ENCODE data around the gene ARID1B. TPM values are rescaled to one million over a fixed set of nuclear protein-coding genes. Genes with fewer than 3 reads are reported as not detected.

ARID1B gene
- total and polyA plus RNA-seq, 2 experiments from 2014 or later, result 32.9 to 67.0 TPM

- 61% methylated on average over 2 of the region's 2 CpGs for WGBS (ENCODE audit: low lambda C conversion rate, missing lambda C conversion rate)
- Histone ChIP-seq H3K4me1 (ENCODE audit: insufficient read depth) (peaks cover 21% of the 10 kb centered on the region), H3K4me2 (peak overlapping the region; percentile 83), H3K36me3 (replicated peaks; ENCODE audit: insufficient read depth, low read depth) (no peaks in the 10 kb centered on the region), H3K9me3 (ENCODE audit: low read depth) (no peaks in the 10 kb centered on the region), H3K27me3 (no peaks in the 10 kb centered on the region), H4K20me1 (ENCODE audit: insufficient read depth, poor library complexity, severe bottlenecking) (peaks cover 64% of the 10 kb centered on the region), H3K4me3 (peak overlapping the region; percentile 31), H3K27ac (peak overlapping the region; percentile 45), H3K79me2 (peaks cover 84% of the 10 kb centered on the region), H2AFZ (no peak overlapping the region), H3K9me2 (replicated peaks; ENCODE audit: insufficient read depth) (no peaks in the 10 kb centered on the region)
- TF ChIP-seq EZH2phosphoT487 (IDR thresholded peaks at IDR 0.05; ENCODE audit: low read depth, severe bottlenecking, unreplicated experiment) (no peak), CTCF (IDR thresholded peaks at IDR 0.05; ENCODE audit: poor library complexity) (no peak), EZH2 (IDR thresholded peaks at IDR 0.05; ENCODE audit: borderline replicate concordance) (no peak)
- DNase-seq (ENCODE audit: low spot score), result no peak
Measured at GRCh38 chr6:156782691-156783320, 5.6 kb downstream of the ARID1B start.

GRCh38 chr6:156783958-156784357 is 6.8 kb downstream of the ARID1B start:
- Histone ChIP-seq H4K20me1 (ENCODE audit: insufficient read depth, poor library complexity, severe bottlenecking) (peaks cover 76% of the 10 kb centered on the region), H3K9me2 (replicated peaks; ENCODE audit: insufficient read depth) (no peaks in the 10 kb centered on the region), H3K27ac (no peak overlapping the region), H3K4me1 (ENCODE audit: insufficient read depth) (peaks cover 21% of the 10 kb centered on the region), H3K9me3 (ENCODE audit: low read depth) (no peaks in the 10 kb centered on the region), H3K4me3 (no peak overlapping the region), H3K36me3 (replicated peaks; ENCODE audit: insufficient read depth, low read depth) (no peaks in the 10 kb centered on the region), H3K27me3 (no peaks in the 10 kb centered on the region), H2AFZ (no peak overlapping the region), H3K4me2 (peak overlapping the region; percentile 83), H3K79me2 (peaks cover 94% of the 10 kb centered on the region)
- TF ChIP-seq EZH2 (IDR thresholded peaks at IDR 0.05; ENCODE audit: borderline replicate concordance) (no peak), CTCF (IDR thresholded peaks at IDR 0.05; ENCODE audit: poor library complexity) (no peak), EZH2phosphoT487 (IDR thresholded peaks at IDR 0.05; ENCODE audit: low read depth, severe bottlenecking, unreplicated experiment) (no peak)
- no peak for DNase-seq (ENCODE audit: low spot score)
- WGBS (ENCODE audit: low lambda C conversion rate, missing lambda C conversion rate), result 61% methylated on average over 6 of the region's 6 CpGs

GRCh38 chr6:156786652-156787051 is 9.5 kb downstream of the ARID1B start:
- DNase-seq (ENCODE audit: low spot score), result no peak
- no peak overlapping the region for H3K4me2 ChIP-seq
- no peak overlapping the region for H3K27ac ChIP-seq
- no peaks in the 10 kb centered on the region for H3K36me3 ChIP-seq (replicated peaks; ENCODE audit: insufficient read depth, low read depth)
- H2AFZ ChIP-seq, result no peak overlapping the region
- peaks cover 91% of the 10 kb centered on the region for H4K20me1 ChIP-seq (ENCODE audit: insufficient read depth, poor library complexity, severe bottlenecking)
- no peak overlapping the region for H3K4me3 ChIP-seq
- no peaks in the 10 kb centered on the region for H3K9me2 ChIP-seq (replicated peaks; ENCODE audit: insufficient read depth)
- peaks cover 32% of the 10 kb centered on the region for H3K4me1 ChIP-seq (ENCODE audit: insufficient read depth)
- no peak for TF ChIP-seq CTCF (IDR thresholded peaks at IDR 0.05; ENCODE audit: poor library complexity)
- no peak for TF ChIP-seq EZH2 (IDR thresholded peaks at IDR 0.05; ENCODE audit: borderline replicate concordance)
- no peak for TF ChIP-seq EZH2phosphoT487 (IDR thresholded peaks at IDR 0.05; ENCODE audit: low read depth, severe bottlenecking, unreplicated experiment)
- H3K27me3 ChIP-seq, result no peaks in the 10 kb centered on the region
- no peaks in the 10 kb centered on the region for H3K9me3 ChIP-seq (ENCODE audit: low read depth)
- peaks cover 100% of the 10 kb centered on the region for H3K79me2 ChIP-seq
- 72% methylated on average over 4 of the region's 4 CpGs for WGBS (ENCODE audit: low lambda C conversion rate, missing lambda C conversion rate)
